ENCODE data around the gene CD22. TPM values are rescaled to one million over a fixed set of nuclear protein-coding genes. Genes with fewer than 3 reads are reported as not detected.

The CD22 gene
- total and polyA plus RNA-seq, 2 of the 8 experiments (the other 6 are each of a cell fraction or from before 2014, with no cell fraction given) = 0.06 to 0.60 TPM

GRCh38 chr19:35311901-35312665 is 16.9 kb upstream of the CD22 start (continued):
- no peak for TF ChIP-seq CHD7 (IDR thresholded peaks at IDR 0.05; ENCODE audit: insufficient replicate concordance, low read length)
- no peak for TF ChIP-seq JUND (IDR thresholded peaks at IDR 0.05; ENCODE audit: low read length)
- no peak for TF ChIP-seq SRF (IDR thresholded peaks at IDR 0.05; ENCODE audit: low read depth, low read length)
- no peak for TF ChIP-seq NANOG (IDR thresholded peaks at IDR 0.05; ENCODE audit: insufficient read depth, low read depth, low read length, poor library complexity, severe bottlenecking)
- TF ChIP-seq EP300 (IDR thresholded peaks at IDR 0.05; ENCODE audit: borderline replicate concordance in 1 of 2, low read depth in 2 of 2, low read length in 2 of 2) = no peak
- TF ChIP-seq ASH2L (IDR thresholded peaks at IDR 0.05; ENCODE audit: low read length) = no peak
- no peak for TF ChIP-seq GTF2F1 (IDR thresholded peaks at IDR 0.05; ENCODE audit: borderline replicate concordance, low read depth, low read length)

Data from H1 (cell line).